Adrenal gland (tissue), 12 donors: ENCODE measurements around the gene KLF16. TPM values are rescaled to one million over a fixed set of nuclear protein-coding genes. Genes with fewer than 3 reads are reported as not detected.

ENCODE experiments used
- DNase-seq, 7 donors: peaks; one replicate each; pipeline ENCODE4 v3.0.0-alpha.2; 2019 to 2020
- H3K27ac ChIP-seq, 5 donors: fragments of 200-600 bp; sonication (generic) in 4 of 5; 1 replicate in 3 of 5; 2 replicates in 2 of 5; pipeline versions ENCODE4 v1.5.1 to v1.8.0; 2016 to 2020; ENCODE audit warnings: mild to moderate bottlenecking in 1 of 5
- H3K27me3 ChIP-seq: fragments of 200-600 bp; 2 replicates; pipeline ENCODE4 v1.8.0; 2021
- H3K36me3 ChIP-seq, 2 donors: fragments of 200-600 bp; replicated peaks in 1 of 2; 1 replicate in 1 of 2; 2 replicates in 1 of 2; pipeline versions ENCODE4 v1.5.1 to v1.8.0; 2018 to 2022
- H3K4me1 ChIP-seq, 2 donors: fragments of 200-600 bp; replicated peaks in 1 of 2; 1 replicate in 1 of 2; 2 replicates in 1 of 2; pipeline versions ENCODE4 v1.5.1 to v1.8.0; 2018 to 2021
- H3K4me3 ChIP-seq, 4 donors: fragments of 200-600 bp; sonication (generic) in 3 of 4; one replicate each; pipeline ENCODE4 v1.5.1; 2016 to 2018
- H3K9me3 ChIP-seq, 3 donors: fragments of 200-600 bp; sonication (generic) in 1 of 3; replicated peaks in 1 of 3; 1 replicate in 2 of 3; 2 replicates in 1 of 3; pipeline versions ENCODE4 v1.5.1 to v1.8.0; 2016 to 2021
- POLR2A ChIP-seq, 2 donors: fragments of 450-650 bp; IDR thresholded peaks; one replicate each; pipeline ENCODE4 v1.6.1; 2017; ENCODE audit warnings: antibody characterized with exemption in 2 of 2, mild to moderate bottlenecking in 2 of 2, moderate library complexity in 1 of 2
- WGBS, 4 donors: extraction: QIAGEN DNeasy Blood & Tissue Kit in 2 of 4; methylation state at CpG; one replicate each; pipeline versions ENCODE4 v1.1.5 to v1.1.7; 2013 to 2017; 5-methylcytosine and 5-hydroxymethylcytosine counted together
- intact Hi-C, 2 donors: fragments of 100-400 bp; cut with DNase I; formaldehyde crosslinking; loops; one replicate each; pipeline versions ENCODE4 v1.14.1 to v1.15.0; 2022 to 2023
- polyA plus RNA-seq, 3 donors: library from polyadenylated mRNA; stranded (reverse); fragments of 200-250 nt in 2 of 3; fragments of 350-450 nt in 1 of 3; fragmentation: Illumina TruSeq in 1 of 3; extraction: RNeasy Lipid Tissue Mini Kit (QIAGEN cat#74804) in 1 of 3; gene quantifications; one replicate each; pipeline ENCODE4 v1.2.3, GENCODE V29; 2013 to 2014
- total RNA-seq, 9 donors: library from RNA; depleted of rRNA in 4 of 9; stranded (reverse); fragments of >200 nt in 4 of 9; fragments of 120-200 nt in 1 of 9; fragmentation: NEBNext Ultra II Directional in 1 of 9; extraction: Animal tissue kit (Norgen Biotek cat#: 25700) in 1 of 9; gene quantifications; one replicate each; pipeline versions ENCODE4 v1.1.0 to v1.2.4, GENCODE V29; 2013 to 2023
- TF ChIP-seq, protein P1 (sequence below), 6 experiments: fragments of 450-650 bp in 4 of 6; fragments of 200-600 bp in 2 of 6; sonication (generic) in 1 of 6; IDR thresholded peaks; 1 replicate in 5 of 6; 2 replicates in 1 of 6; pipeline versions ENCODE4 v1.5.1 to v1.8.0; 2016 to 2021; ENCODE audit warnings: antibody characterized with exemption in 6 of 6, mild to moderate bottlenecking in 2 of 6, moderate library complexity in 1 of 6
- donor health status: healthy with polysubstance abuse.
- donor health status: Bipolar disorder and iron deficiency.
- donor health status: DM: yes; HTN: yes; CAD: no.
- donor health status: DM: no; HTN: no; CAD: no.
- donor health status: DM: no; HTN: no; CAD: no.
- donor health status: DM: yes; HTN: yes; CAD: no.

Gene KLF16
- total and polyA plus RNA-seq, 12 donors: 2.0 to 28.1 (median 13.9) TPM

GRCh38 chr19:1867349-1867724 is 4.0 kb upstream of the KLF16 start:
- Histone ChIP-seq H3K9me3 (no peaks in the 10 kb centered on the region), H3K4me1 (peaks cover 24 to 29% of the 10 kb centered on the region in 2 donors), H3K27me3 (no peaks in the 10 kb centered on the region), H3K36me3 (no peaks in the 10 kb centered on the region), H3K27ac (no peak overlapping the region), H3K4me3 (no peak overlapping the region)
- DNase-seq: no peak
- TF ChIP-seq, protein P1, sequence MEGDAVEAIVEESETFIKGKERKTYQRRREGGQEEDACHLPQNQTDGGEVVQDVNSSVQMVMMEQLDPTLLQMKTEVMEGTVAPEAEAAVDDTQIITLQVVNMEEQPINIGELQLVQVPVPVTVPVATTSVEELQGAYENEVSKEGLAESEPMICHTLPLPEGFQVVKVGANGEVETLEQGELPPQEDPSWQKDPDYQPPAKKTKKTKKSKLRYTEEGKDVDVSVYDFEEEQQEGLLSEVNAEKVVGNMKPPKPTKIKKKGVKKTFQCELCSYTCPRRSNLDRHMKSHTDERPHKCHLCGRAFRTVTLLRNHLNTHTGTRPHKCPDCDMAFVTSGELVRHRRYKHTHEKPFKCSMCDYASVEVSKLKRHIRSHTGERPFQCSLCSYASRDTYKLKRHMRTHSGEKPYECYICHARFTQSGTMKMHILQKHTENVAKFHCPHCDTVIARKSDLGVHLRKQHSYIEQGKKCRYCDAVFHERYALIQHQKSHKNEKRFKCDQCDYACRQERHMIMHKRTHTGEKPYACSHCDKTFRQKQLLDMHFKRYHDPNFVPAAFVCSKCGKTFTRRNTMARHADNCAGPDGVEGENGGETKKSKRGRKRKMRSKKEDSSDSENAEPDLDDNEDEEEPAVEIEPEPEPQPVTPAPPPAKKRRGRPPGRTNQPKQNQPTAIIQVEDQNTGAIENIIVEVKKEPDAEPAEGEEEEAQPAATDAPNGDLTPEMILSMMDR (IDR thresholded peaks at IDR 0.05): no peak
- TF ChIP-seq POLR2A (IDR thresholded peaks at IDR 0.05): no peak
- intact Hi-C loops: loop anchor here in 1 of 2 donors (10.0 kb wide), 1 partner anchor 57 kb away; no protein-coding TSS in a partner anchor
- WGBS, 4 donors: 65 to 74% (median 67%) methylated on average over 4 to 9 of the region's 9 CpGs

DNA sequence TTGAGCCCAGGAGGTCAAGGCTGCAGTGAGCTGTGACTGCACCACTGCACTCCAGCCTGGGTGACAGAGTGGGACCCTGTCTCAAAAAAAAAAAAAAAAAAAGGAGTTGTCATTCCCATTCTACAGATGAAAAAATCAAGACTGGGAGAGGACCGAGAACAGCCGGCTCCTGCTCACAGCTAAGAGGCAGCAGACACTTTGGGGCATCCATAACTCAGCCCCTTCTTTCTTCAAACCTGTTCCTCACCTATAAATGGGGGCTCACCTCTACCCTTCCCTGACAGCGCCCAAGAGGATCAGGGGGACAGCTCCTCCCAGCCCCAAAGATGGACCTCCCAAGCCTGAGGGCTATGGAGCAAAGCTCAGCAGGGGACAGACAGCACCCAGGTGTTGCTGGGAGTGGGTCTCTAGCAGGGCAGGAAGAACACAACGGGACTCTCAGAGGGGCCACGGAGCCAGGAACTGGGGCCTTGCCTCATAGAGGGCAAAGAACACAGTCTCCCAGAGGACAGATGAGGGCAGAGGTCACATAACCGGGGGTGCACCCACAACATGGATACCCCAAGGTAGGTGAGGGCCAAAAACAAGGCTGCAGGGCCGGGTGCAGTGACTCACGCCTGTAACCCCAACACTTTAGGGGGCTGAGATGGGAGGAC is 3.4 kb upstream of the KLF16 start:
- Histone ChIP-seq H3K36me3 (no peaks in the 10 kb centered on the region), H3K27me3 (no peaks in the 10 kb centered on the region), H3K4me1 (peaks cover 24 to 29% of the 10 kb centered on the region in 2 donors), H3K9me3 (no peaks in the 10 kb centered on the region), H3K4me3 (no peak overlapping the region), H3K27ac (no peak overlapping the region)
- intact Hi-C loops: loop anchor here in 1 of 2 donors (10.0 kb wide), 1 partner anchor 58 kb away; no protein-coding TSS in a partner anchor
- TF ChIP-seq, protein P1 (IDR thresholded peaks at IDR 0.05): no peak
- no peak for TF ChIP-seq POLR2A (IDR thresholded peaks at IDR 0.05)
- WGBS, 4 donors: 85 to 94% (median 88%) methylated on average over 6 to 8 of the region's 8 CpGs
- no peak for DNase-seq

- peak in 2 of 7 donors; percentile 26 to 42 for DNase-seq
- Histone ChIP-seq H3K36me3 (no peaks in the 10 kb centered on the region), H3K9me3 (no peaks in the 10 kb centered on the region), H3K27me3 (no peaks in the 10 kb centered on the region), H3K27ac (peak overlapping the region; percentile 81 to 92 (median 87)), H3K4me1 (peaks cover 21 to 24% of the 10 kb centered on the region in 2 donors), H3K4me3 (peak overlapping the region in 1 of 4 donors; percentile 86)
- 85 to 90% (median 85%) methylated on average over 13 to 17 of the region's 17 CpGs for WGBS, 4 donors
- intact Hi-C loops: loop anchor here in 1 of 2 donors (10.0 kb wide), 1 partner anchor 59 kb away; no protein-coding TSS in a partner anchor
- no peak for TF ChIP-seq POLR2A (IDR thresholded peaks at IDR 0.05)
- TF ChIP-seq, protein P1 (IDR thresholded peaks at IDR 0.05): no peak
These were observed 2.0 kb upstream of the KLF16 start for GRCh38 chr19:1865172-1866010.
